Kidney (tissue), 14 donors: Measurements from ENCODE around the gene IQSEC1. TPM values are rescaled to one million over a fixed set of nuclear protein-coding genes. Genes with fewer than 3 reads are reported as not detected.

ENCODE experiments used
- DNase-seq, 5 donors: peaks; one replicate each; pipeline ENCODE4 v3.0.0-alpha.2; 2013 to 2020
- FAIRE-seq: peaks from 2 replicates; lab custom pipeline; 2012; peaks lifted over from hg19 to GRCh38; lab: Jason Lieb, UNC
- H3K27ac ChIP-seq, 2 donors: one replicate each; pipeline ENCODE4 v1.7.0; 2013; ENCODE audit warnings: low read depth in 2 of 2, low read length in 2 of 2, inconsistent platforms in 1 of 2
- H3K27me3 ChIP-seq: one replicate; pipeline ENCODE4 v1.7.1; 2013; ENCODE audit warnings: low read length, inconsistent platforms; ENCODE audit not compliant: control insufficient read depth, insufficient read depth
- H3K36me3 ChIP-seq, 3 donors: one replicate each; pipeline versions ENCODE4 v1.7.0 to v1.7.1; 2013; ENCODE audit warnings: low read length in 3 of 3, control low read depth in 1 of 3, inconsistent platforms in 1 of 3; ENCODE audit not compliant: insufficient read depth in 3 of 3, control insufficient read depth in 2 of 3
- H3K4me1 ChIP-seq, 3 donors: one replicate each; pipeline versions ENCODE4 v1.7.0 to v1.7.1; 2013; ENCODE audit warnings: low read length in 3 of 3, inconsistent platforms in 1 of 3, low read depth in 1 of 3; ENCODE audit not compliant: control insufficient read depth in 2 of 3, insufficient read depth in 2 of 3
- H3K4me3 ChIP-seq, 3 donors: one replicate each; pipeline versions ENCODE4 v1.7.0 to v1.8.1; 2013; ENCODE audit warnings: low read length in 3 of 3, control low read depth in 1 of 3, inconsistent platforms in 1 of 3
- H3K9ac ChIP-seq, 3 donors: one replicate each; pipeline versions ENCODE4 v1.7.0 to v1.7.1; 2013; ENCODE audit warnings: low read length in 3 of 3, control low read depth in 1 of 3, inconsistent platforms in 1 of 3
- H3K9me3 ChIP-seq, 3 donors: one replicate each; pipeline versions ENCODE4 v1.7.0 to v1.7.1; 2013; ENCODE audit warnings: low read length in 3 of 3, control low read depth in 1 of 3, inconsistent platforms in 1 of 3; ENCODE audit not compliant: control insufficient read depth in 2 of 3, insufficient read depth in 1 of 3
- CTCF ChIP-seq: IDR thresholded peaks from 3 replicates; pipeline ENCODE4 v1.5.1; 2012; ENCODE audit warnings: mild to moderate bottlenecking, moderate library complexity, borderline replicate concordance; ENCODE audit not compliant: insufficient read depth; ENCODE audit errors: extremely low read depth
- intact Hi-C: fragments of 100-400 bp; cut with DNase I; formaldehyde crosslinking; loops from one replicate; pipeline ENCODE4 v1.11.1; 2022
- polyA plus RNA-seq: library from polyadenylated mRNA; stranded (reverse); fragments of 350-450 nt; fragmentation: Illumina TruSeq; extraction: RNeasy Lipid Tissue Mini Kit (QIAGEN cat#74804); gene quantifications from one replicate; pipeline ENCODE4 v1.2.3, GENCODE V29; 2014; ENCODE audit warnings: low read depth, low replicate concordance; ENCODE audit not compliant: insufficient read depth
- total RNA-seq: library from RNA; stranded (reverse); fragmentation: NEBNext Ultra II Directional; extraction: Animal tissue kit (Norgen Biotek cat#: 25700); gene quantifications from one replicate; pipeline ENCODE4 v1.2.1, GENCODE V29; 2021
- donor health status: control.
- donor health status: control.
- donor health status: control.
- donor health status: control.
- donor health status: control.
- donor health status: DM: yes; HTN: yes; CAD: no.
- donor health status: Normal renal cell carcinoma (clear cell type).

The IQSEC1 gene
- total and polyA plus RNA-seq, 2 donors from 2014 or later, result 15.1 to 45.7 TPM

GRCh38 chr3:12984023-12984823 lies 89.0 kb downstream of the IQSEC1 start:
- peak; percentile 76 for TF ChIP-seq CTCF
- intact Hi-C loops, result loop anchor here (10.0 kb wide), 1 partner anchor 119 kb away; no protein-coding TSS in a partner anchor
- DNase-seq, result peak in 4 of 5 donors; percentile 77 to 86 (median 79)
- Histone ChIP-seq H3K9ac (peak overlapping the region in 1 of 3 donors; percentile 6), H3K27me3 (no peaks in the 10 kb centered on the region), H3K4me1 (peaks cover 0 to 5% (median 3%) of the 10 kb centered on the region in 3 donors), H3K9me3 (no peaks in the 10 kb centered on the region), H3K27ac (no peak overlapping the region), H3K36me3 (no peaks in the 10 kb centered on the region), H3K4me3 (no peak overlapping the region)
- FAIRE-seq, result no peak

GRCh38 chr3:12983319-12983718 lies 89.9 kb downstream of the IQSEC1 start:
- no peak for TF ChIP-seq CTCF
- Histone ChIP-seq H3K27me3 (no peaks in the 10 kb centered on the region), H3K9me3 (no peaks in the 10 kb centered on the region), H3K4me1 (peaks cover 0 to 5% (median 3%) of the 10 kb centered on the region in 3 donors), H3K4me3 (no peak overlapping the region), H3K27ac (no peak overlapping the region), H3K9ac (no peak overlapping the region), H3K36me3 (no peaks in the 10 kb centered on the region)
- intact Hi-C loops, result loop anchor here (10.0 kb wide), 1 partner anchor 119 kb away; no protein-coding TSS in a partner anchor
- DNase-seq, result no peak
- FAIRE-seq, result no peak

GRCh38 chr3:12982619-12983101 lies 90.6 kb downstream of the IQSEC1 start:
- FAIRE-seq (no peak), DNase-seq (no peak)
- Histone ChIP-seq H3K27me3 (no peaks in the 10 kb centered on the region), H3K9me3 (no peaks in the 10 kb centered on the region), H3K4me1 (peaks cover 0 to 3% (median 3%) of the 10 kb centered on the region in 3 donors), H3K36me3 (no peaks in the 10 kb centered on the region), H3K27ac (no peak overlapping the region), H3K4me3 (no peak overlapping the region), H3K9ac (no peak overlapping the region)
- intact Hi-C loops, result loop anchor here (10.0 kb wide), 1 partner anchor 118 kb away; no protein-coding TSS in a partner anchor
- TF ChIP-seq CTCF, result no peak
